ENCODE data around the gene NPPC.

DNA sequence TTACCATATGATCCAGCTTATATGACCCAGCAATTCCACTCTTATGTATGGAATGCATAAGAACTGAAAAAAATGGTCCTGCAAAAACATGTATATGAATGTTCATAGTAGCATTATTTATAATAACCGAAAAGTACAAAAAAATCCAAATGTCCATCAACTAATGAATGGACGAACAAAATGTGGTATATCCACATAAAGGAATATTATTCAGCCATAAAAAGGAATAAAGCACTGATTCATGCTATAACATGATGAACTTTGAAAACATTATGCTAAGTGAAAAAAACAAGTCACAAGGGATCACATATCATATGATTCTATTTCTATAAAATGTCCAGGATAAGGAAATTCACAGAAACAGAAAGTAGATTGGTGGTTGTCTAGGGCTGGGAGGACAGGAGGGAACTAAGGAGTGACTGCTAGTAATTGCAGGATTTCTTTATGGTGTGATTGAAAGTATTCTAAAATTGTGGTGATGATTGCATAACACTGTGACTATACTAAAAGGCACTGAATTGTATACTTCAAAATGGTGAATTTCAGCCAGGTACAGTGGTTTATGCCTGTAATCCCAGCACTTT lies 25.3 kb upstream of the NPPC start:
- TF ChIP-seq, protein P1, sequence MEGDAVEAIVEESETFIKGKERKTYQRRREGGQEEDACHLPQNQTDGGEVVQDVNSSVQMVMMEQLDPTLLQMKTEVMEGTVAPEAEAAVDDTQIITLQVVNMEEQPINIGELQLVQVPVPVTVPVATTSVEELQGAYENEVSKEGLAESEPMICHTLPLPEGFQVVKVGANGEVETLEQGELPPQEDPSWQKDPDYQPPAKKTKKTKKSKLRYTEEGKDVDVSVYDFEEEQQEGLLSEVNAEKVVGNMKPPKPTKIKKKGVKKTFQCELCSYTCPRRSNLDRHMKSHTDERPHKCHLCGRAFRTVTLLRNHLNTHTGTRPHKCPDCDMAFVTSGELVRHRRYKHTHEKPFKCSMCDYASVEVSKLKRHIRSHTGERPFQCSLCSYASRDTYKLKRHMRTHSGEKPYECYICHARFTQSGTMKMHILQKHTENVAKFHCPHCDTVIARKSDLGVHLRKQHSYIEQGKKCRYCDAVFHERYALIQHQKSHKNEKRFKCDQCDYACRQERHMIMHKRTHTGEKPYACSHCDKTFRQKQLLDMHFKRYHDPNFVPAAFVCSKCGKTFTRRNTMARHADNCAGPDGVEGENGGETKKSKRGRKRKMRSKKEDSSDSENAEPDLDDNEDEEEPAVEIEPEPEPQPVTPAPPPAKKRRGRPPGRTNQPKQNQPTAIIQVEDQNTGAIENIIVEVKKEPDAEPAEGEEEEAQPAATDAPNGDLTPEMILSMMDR (IDR thresholded peaks at IDR 0.05; ENCODE audit: insufficient read depth, low read depth, low read length) = no peak
- TF ChIP-seq EZH2 (IDR thresholded peaks at IDR 0.05; ENCODE audit: insufficient read depth, low read length) = no peak

Measured in astrocyte (in vitro differentiated cells and primary cell).